Measurements from ENCODE around the gene TMEM203.

TMEM203 gene, protein sequence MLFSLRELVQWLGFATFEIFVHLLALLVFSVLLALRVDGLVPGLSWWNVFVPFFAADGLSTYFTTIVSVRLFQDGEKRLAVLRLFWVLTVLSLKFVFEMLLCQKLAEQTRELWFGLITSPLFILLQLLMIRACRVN

DNA sequence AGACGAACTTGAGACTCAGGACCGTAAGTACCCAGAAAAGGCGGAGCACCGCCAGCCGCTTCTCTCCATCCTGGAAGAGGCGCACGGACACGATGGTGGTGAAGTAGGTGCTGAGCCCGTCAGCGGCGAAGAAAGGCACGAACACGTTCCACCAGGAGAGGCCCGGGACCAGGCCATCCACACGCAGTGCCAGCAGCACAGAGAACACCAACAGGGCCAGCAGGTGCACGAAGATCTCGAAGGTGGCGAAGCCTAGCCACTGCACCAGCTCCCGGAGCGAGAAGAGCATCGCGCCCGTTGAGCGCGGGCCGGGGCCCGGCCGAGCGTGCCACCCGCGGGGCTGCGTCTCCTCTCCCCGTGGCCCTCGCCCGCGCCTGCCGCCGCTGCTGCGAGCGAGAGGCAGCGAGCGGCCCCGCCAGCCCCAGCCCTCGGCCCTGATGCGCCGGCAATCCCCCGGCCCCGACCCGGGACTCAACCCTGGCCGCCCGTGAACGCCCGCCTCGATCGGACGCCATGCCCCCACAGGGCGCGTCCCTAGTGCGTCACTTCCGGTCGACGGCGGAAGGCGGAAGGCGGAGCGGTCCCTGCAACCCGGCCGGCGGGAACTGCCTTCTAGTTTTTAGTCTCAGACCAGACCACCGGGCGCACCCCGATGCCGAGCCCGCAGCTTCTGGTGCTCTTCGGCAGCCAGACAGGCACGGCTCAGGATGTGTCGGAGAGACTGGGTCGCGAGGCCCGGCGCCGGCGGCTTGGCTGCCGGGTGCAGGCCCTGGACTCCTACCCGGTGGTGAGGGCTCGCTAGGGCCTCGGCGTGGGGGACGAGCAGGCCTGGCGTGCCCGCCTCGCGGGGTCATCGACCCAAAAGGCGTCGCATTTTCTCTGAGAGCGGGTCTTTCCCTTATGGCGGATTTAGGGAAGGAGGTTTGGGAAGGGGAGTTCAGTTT, at the start of gene TMEM203, which contains the start of gene NDOR1:
TMEM203 (minus strand) TSS at position 523 of the 944 bp plus-strand sequence; CDS start at position 289, 234 bp downstream.
NDOR1 (plus strand) TSS at position 575 of the 944 bp plus-strand sequence; CDS start at position 653, 78 bp downstream.
- 0 out of 2 replicates have a peak, but pooled peaks cover 3% of the 10 kb centered on the region for H3K36me3 ChIP-seq (ENCODE audit: control insufficient read depth, insufficient read depth, low read length)
- peaks cover 4% of the 10 kb centered on the region; the same call in 1 of the 2 replicates for H3K4me1 ChIP-seq (ENCODE audit: control insufficient read depth, insufficient read depth, low read length)
- DNase-seq (ENCODE audit: low read depth, low spot score) = no peak
- H3K27ac ChIP-seq (ENCODE audit: low read length) = no peak within 1 kb of the TSS
- no CpG with 5 or more reads among the region's 98 CpGs for WGBS (ENCODE audit: insufficient coverage, insufficient read length)
- peak within 1 kb of the TSS; percentile 78 for H3K4me3 ChIP-seq (ENCODE audit: low read length)
- H3K27me3 ChIP-seq (ENCODE audit: control insufficient read depth, insufficient read depth, low read length) = no peaks in the 10 kb centered on the region
- H3K9me3 ChIP-seq (ENCODE audit: control insufficient read depth, insufficient read depth, low read length) = no peaks in the 10 kb centered on the region

DNA sequence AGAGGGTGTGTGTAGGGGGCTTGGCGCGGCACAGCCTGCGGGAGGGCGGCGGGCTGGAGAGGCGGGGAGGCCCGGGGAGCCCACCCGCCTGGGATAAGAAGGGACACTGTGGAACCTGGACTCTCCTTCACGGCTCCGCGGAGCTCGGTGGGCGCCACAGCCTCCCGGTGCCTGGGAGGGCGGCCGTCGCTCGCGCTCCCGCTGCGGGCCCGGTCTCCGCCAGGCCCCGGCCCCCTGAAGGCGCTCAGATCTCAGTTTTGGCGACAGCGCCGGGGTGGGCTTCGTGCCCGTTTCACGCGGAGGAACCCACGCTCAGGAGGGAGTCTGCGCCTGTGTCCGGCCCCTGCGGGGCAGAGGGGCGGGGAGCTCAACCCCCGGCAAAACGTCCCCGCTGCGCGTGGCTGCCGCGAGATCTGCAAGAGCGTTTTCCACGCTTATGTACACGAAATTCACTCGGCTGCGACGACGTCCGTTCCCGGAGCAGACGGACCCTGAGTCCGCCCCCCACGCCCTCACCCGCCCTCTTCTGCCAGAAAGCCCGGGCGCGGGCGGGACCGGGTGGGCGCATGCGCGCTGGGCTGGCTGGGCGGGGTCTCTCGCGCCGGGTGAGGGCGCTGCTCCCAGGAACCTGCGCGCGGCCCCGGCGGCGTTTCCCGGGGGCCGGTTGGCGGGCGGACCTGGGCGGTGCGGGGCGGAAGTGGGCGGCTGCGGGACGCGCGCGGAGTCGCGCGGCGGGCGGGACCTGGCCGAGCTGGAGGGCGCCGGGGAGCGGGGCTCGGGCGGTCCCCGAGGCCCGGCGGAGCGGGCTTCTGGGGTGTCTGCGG, 49.4 kb upstream of the TMEM203 start, which contains the start of gene NELFB:
NELFB (plus strand) TSS at position 704 of the 824 bp plus-strand sequence.
- Histone ChIP-seq H3K36me3 (ENCODE audit: control insufficient read depth, insufficient read depth, low read length) (peaks cover 7% of the 10 kb centered on the region), H3K27me3 (ENCODE audit: control insufficient read depth, insufficient read depth, low read length) (no peaks in the 10 kb centered on the region), H3K9me3 (ENCODE audit: control insufficient read depth, insufficient read depth, low read length) (no peaks in the 10 kb centered on the region), H3K27ac (ENCODE audit: low read length) (no peak within 1 kb of the TSS), H3K4me3 (ENCODE audit: low read length) (peak within 1 kb of the TSS; percentile 58), H3K4me1 (ENCODE audit: control insufficient read depth, insufficient read depth, low read length) (peaks cover 7% of the 10 kb centered on the region)
- DNase-seq (ENCODE audit: low read depth, low spot score) = no peak
- WGBS (ENCODE audit: insufficient coverage, insufficient read length) = no CpG with 5 or more reads among the region's 105 CpGs

DNA sequence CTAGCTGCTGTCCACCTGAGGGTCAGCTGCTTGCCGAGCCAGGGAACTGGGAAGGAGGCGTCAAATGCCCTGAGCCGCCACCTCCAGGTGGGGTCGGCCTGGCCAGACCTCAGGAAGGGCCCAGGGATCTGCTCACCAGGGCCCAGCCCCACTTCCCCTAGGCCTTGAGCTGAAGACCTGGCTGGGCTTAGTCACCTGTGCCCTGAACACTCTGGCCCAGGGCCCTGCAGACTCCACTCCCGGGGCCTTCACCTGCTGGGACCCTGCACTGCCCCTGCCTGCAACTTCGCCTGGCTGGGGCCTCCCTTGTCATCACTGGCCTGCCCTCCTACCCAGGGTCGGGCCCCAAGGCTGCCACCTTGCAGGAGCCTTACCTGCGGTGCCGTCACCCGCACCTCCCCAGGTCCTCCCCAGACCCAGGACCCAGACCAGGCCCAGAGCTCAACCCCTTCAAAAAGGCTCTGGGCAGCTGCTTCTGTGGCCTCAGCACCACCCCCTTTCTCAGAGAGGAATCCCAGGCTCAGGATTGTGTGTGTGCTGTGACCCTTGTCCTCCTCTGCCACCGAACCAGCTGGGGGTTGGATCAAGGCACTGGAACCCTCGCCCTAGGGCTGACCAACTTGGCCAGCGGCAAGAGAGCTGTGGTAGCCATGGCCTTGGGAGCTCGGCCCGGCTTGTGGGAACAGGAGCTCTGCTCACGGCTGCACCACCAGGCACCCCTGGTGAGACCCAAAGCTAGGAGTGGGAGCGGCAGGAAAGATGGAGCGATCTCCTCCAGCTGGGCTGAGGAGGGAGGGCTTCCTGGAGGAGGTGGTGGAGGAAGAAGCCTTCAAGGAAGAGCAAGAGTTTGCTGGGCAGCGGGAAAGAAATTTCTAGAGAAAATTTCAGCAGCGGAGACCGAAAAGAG, 48.5 kb upstream of the TMEM203 start:
- Histone ChIP-seq H3K27me3 (ENCODE audit: control insufficient read depth, insufficient read depth, low read length) (no peaks in the 10 kb centered on the region), H3K36me3 (ENCODE audit: control insufficient read depth, insufficient read depth, low read length) (peaks cover 4% of the 10 kb centered on the region), H3K9me3 (ENCODE audit: control insufficient read depth, insufficient read depth, low read length) (no peaks in the 10 kb centered on the region), H3K4me1 (ENCODE audit: control insufficient read depth, insufficient read depth, low read length) (peaks cover 7% of the 10 kb centered on the region), H3K4me3 (ENCODE audit: low read length) (peak overlapping the region; percentile 58; the same call in 1 of the 2 replicates), H3K27ac (ENCODE audit: low read length) (no peak overlapping the region)
- no CpG with 5 or more reads among the region's 21 CpGs for WGBS (ENCODE audit: insufficient coverage, insufficient read length)
- no peak for DNase-seq (ENCODE audit: low read depth, low spot score)

DNA sequence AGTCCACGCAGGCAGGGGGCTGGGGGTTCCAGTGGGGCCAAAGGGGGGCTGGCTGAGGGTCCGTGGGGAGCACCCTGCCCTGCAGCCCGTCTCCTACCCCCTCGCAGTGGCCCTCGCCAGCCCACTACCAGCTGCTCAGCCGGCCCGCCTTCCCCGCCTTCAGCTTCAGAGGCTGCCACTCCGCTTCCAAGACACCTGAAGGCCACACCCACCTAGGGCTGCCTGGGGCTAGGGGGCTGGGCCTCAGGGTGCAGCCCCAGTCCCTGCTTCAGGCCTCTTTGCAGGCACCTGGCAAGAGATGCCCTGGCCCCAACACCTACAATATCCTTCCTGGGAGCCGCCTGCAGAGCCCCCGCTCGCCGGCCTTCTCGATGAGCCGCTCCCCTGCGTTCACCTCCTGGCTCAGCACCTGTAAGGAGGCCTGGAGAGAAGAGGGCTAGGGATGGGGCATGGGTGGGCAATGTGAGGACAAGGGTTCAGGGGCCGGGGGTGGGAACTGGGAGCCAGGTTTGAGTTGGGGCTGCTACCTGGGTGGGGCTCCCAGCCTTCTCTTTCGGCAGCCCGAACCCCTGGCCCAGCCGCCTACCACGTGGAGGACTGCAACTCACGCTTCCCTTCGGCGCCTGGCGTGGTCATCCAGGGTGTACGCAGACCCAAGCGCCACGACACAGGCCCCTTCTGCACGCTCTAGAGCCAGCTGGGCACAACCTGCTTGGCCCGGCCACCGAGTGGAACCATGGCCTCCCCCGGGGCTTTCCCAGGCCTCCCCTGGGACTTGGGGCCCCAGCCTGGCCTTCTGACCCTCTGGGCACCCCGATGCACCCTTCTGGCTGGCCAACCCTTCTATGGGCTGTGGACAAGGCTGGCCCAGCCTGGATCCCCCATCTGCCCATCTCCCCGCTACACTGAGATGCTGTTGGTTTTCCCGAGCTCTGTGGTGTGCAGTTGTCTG, 47.4 kb upstream of the TMEM203 start:
- no CpG with 5 or more reads among the region's 35 CpGs for WGBS (ENCODE audit: insufficient coverage, insufficient read length)
- no peak for DNase-seq (ENCODE audit: low read depth, low spot score)
- H3K9me3 ChIP-seq (ENCODE audit: control insufficient read depth, insufficient read depth, low read length) = no peaks in the 10 kb centered on the region

DNA sequence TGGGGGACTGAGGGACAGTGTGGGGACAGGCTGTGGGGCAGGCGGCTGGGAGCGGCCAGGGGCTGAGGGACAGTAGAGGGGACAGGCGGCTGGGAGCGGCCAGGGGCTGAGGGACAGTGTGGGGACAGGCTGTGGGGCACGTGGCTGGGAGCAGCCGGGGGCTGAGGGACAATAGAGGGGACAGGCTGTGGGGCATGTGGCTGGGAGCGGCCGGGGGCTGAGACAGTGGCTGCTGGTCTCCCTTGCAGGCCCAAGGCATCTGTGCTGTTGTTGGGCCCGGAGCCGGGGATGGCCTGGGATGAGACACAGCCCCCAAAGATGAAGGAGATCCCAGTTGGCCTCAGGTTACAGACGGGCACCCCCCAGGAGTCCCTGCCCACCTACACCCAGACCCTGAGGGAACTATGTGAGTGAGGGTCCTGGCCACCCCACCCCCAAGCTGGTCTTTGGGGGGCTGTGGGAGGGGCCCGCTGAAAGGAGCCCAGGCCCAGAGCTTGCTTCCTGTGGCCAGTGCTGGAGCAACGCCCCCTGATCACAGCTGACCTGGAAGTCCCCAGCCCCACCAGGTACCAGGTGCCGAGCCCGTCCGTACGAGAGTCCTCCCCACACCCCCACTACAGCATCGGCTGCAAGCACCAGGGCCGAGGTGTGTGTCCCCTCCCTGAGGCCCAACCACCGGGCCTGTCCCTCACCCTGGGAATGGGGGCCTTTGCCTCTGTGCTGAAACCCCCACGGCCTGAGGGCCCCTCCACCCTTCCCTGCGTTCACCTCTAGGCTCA, 46.2 kb upstream of the TMEM203 start:
- Histone ChIP-seq H3K4me1 (ENCODE audit: control insufficient read depth, insufficient read depth, low read length) (peaks cover 7% of the 10 kb centered on the region), H3K27ac (ENCODE audit: low read length) (no peak overlapping the region), H3K9me3 (ENCODE audit: control insufficient read depth, insufficient read depth, low read length) (no peaks in the 10 kb centered on the region), H3K27me3 (ENCODE audit: control insufficient read depth, insufficient read depth, low read length) (no peaks in the 10 kb centered on the region), H3K36me3 (ENCODE audit: control insufficient read depth, insufficient read depth, low read length) (no peaks in the 10 kb centered on the region; the same call in 1 of the 2 replicates), H3K4me3 (ENCODE audit: low read length) (no peak overlapping the region)
- DNase-seq (ENCODE audit: low read depth, low spot score) = no peak
- no CpG with 5 or more reads among the region's 22 CpGs for WGBS (ENCODE audit: insufficient coverage, insufficient read length)

More for the DNA sequence above, 47.4 kb upstream of the TMEM203 start:
- Histone ChIP-seq H3K4me1 (ENCODE audit: control insufficient read depth, insufficient read depth, low read length) (peaks cover 7% of the 10 kb centered on the region), H3K27me3 (ENCODE audit: control insufficient read depth, insufficient read depth, low read length) (no peaks in the 10 kb centered on the region), H3K36me3 (ENCODE audit: control insufficient read depth, insufficient read depth, low read length) (peaks cover 3% of the 10 kb centered on the region), H3K27ac (ENCODE audit: low read length) (no peak overlapping the region), H3K4me3 (ENCODE audit: low read length) (no peak overlapping the region)

DNA sequence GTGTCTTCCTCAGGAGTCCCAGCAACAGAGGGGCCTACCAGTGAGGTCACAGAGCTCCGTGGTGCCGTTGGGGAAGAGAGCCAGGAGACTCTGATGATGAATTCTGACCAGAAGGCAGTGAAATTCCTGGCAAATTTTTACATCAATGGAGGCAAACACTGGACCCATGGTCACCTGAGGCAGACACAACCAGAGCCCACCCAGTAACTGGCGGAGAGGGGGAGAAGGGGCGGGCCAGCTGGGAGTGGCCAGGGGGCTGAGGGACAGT, 45.7 kb upstream of the TMEM203 start, which contains the start of gene STPG3:
STPG3 (plus strand) TSS at position 93 of the 268 bp plus-strand sequence; CDS start at position 94, 1 bp downstream.
- Histone ChIP-seq H3K4me3 (ENCODE audit: low read length) (no peak within 1 kb of the TSS), H3K27me3 (ENCODE audit: control insufficient read depth, insufficient read depth, low read length) (no peaks in the 10 kb centered on the region), H3K9me3 (ENCODE audit: control insufficient read depth, insufficient read depth, low read length) (no peaks in the 10 kb centered on the region), H3K27ac (ENCODE audit: low read length) (no peak within 1 kb of the TSS), H3K4me1 (ENCODE audit: control insufficient read depth, insufficient read depth, low read length) (peaks cover 7% of the 10 kb centered on the region), H3K36me3 (ENCODE audit: control insufficient read depth, insufficient read depth, low read length) (no peaks in the 10 kb centered on the region; the same call in 1 of the 2 replicates)
- no peak for DNase-seq (ENCODE audit: low read depth, low spot score)
- WGBS (ENCODE audit: insufficient coverage, insufficient read length) = no CpG with 5 or more reads among the region's 4 CpGs

DNA sequence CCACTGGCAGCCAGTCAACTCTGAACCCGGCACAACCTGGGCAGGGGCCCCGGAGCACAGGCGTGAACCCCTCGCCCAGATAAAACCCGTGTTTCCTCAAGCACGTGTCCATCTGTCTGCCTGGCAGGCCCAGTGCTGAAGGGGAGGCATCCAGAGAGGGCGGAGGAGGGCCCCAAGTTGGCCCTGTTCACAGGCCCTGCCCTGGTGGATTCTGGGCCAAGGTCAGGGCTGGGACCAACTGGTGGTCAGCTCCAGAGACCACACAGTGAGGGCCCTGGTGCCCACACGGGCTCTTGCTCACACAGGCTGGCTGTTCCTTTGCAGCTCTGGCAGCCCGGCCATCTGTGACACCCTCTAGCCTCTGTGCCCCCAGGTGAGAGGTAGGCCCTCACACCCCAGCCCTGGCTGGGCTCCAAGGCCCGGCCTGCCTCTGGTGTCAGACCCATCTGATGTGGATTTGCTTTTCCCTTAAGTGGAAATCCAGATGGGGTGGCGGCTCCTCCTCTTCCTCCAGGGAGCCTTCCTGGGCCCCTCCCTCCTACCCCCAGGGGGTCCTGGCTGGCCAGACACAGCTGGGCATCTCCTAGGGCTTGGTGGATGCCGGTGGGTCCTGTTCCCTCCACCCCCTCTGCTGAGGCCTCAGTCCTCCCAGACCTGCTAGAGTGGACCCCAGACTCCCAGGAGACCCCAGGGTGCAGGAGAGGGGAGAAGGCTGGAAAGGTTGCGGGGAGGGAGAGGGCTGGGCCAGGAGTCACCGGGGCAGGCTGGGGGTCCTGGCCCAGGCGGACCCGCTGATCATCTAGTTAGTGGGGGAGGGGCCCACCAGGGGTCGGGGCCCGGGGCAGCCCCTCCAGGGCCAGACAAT, 45.1 kb upstream of the TMEM203 start:
- H3K27me3 ChIP-seq (ENCODE audit: control insufficient read depth, insufficient read depth, low read length) = no peaks in the 10 kb centered on the region
- no CpG with 5 or more reads among the region's 18 CpGs for WGBS (ENCODE audit: insufficient coverage, insufficient read length)
- H3K27ac ChIP-seq (ENCODE audit: low read length) = no peak overlapping the region
- peaks cover 7% of the 10 kb centered on the region for H3K4me1 ChIP-seq (ENCODE audit: control insufficient read depth, insufficient read depth, low read length)
- no peaks in the 10 kb centered on the region; the same call in 1 of the 2 replicates for H3K36me3 ChIP-seq (ENCODE audit: control insufficient read depth, insufficient read depth, low read length)
- DNase-seq (ENCODE audit: low read depth, low spot score) = no peak
- no peaks in the 10 kb centered on the region for H3K9me3 ChIP-seq (ENCODE audit: control insufficient read depth, insufficient read depth, low read length)
- H3K4me3 ChIP-seq (ENCODE audit: low read length) = no peak overlapping the region

DNA sequence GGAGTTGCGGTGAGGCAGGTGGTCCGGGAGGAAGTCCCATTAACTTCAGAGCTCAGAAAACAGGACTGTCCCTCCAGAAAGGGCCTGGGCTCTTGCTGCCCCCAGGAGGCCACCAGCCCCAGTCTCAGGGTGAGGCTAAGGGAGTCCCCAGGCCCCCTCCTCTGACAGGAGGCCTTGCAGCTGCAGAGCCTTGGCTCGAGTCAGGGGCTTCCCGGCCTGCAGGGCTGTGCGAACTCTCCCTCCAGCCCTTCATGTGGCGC, 42.4 kb upstream of the TMEM203 start:
- Histone ChIP-seq H3K9me3 (ENCODE audit: control insufficient read depth, insufficient read depth, low read length) (no peaks in the 10 kb centered on the region), H3K4me3 (ENCODE audit: low read length) (no peak overlapping the region), H3K27me3 (ENCODE audit: control insufficient read depth, insufficient read depth, low read length) (no peaks in the 10 kb centered on the region), H3K36me3 (ENCODE audit: control insufficient read depth, insufficient read depth, low read length) (peaks cover 10% of the 10 kb centered on the region), H3K4me1 (ENCODE audit: control insufficient read depth, insufficient read depth, low read length) (peaks cover 10% of the 10 kb centered on the region), H3K27ac (ENCODE audit: low read length) (no peak overlapping the region)
- no peak for DNase-seq (ENCODE audit: low read depth, low spot score)
- no CpG with 5 or more reads among the region's 6 CpGs for WGBS (ENCODE audit: insufficient coverage, insufficient read length)
